Body of pancreas (tissue), 4 donors: ENCODE data around the gene HOMER2. TPM values are rescaled to one million over a fixed set of nuclear protein-coding genes. Genes with fewer than 3 reads are reported as not detected.
A peak's percentile ranks its signal among the peaks of the same experiment; 100 is the strongest.

Experiments
- ATAC-seq: fragments of 150-250 bp; one replicate; pipeline ENCODE4 v1.9.1; 2016
- DNase-seq, 4 donors: peaks; one replicate each; pipeline ENCODE4 v3.0.0-alpha.2; 2019
- H3K27ac ChIP-seq, 4 donors: fragments of 200-600 bp; sonication (generic); 1 replicate in 3 of 4; 2 replicates in 1 of 4; pipeline versions ENCODE4 v1.5.1 to v1.6.1; 2016 to 2019; ENCODE audit warnings: mild to moderate bottlenecking in 1 of 4, mixed read lengths in 1 of 4, moderate library complexity in 1 of 4
- H3K27me3 ChIP-seq, 2 donors: fragments of 200-600 bp; sonication (generic); one replicate each; pipeline ENCODE4 v1.6.0; 2016; ENCODE audit warnings: mild to moderate bottlenecking in 1 of 2
- H3K36me3 ChIP-seq, 2 donors: fragments of 200-600 bp; sonication (generic); replicated peaks in 1 of 2; 2 replicates each; pipeline ENCODE4 v1.5.1; 2016; ENCODE audit warnings: low read depth in 2 of 2; ENCODE audit not compliant: insufficient read depth in 1 of 2
- H3K4me1 ChIP-seq: fragments of 200-600 bp; sonication (generic); one replicate; pipeline ENCODE4 v1.6.0; 2016
- H3K4me3 ChIP-seq, 2 donors: fragments of 200-600 bp; sonication (generic); 1 replicate in 1 of 2; 2 replicates in 1 of 2; pipeline ENCODE4 v1.5.1; 2016 to 2019
- H3K9me3 ChIP-seq, 3 donors: fragments of 200-600 bp; sonication (generic); 1 replicate in 2 of 3; 2 replicates in 1 of 3; pipeline ENCODE4 v1.5.1; 2016
- CTCF ChIP-seq, 7 experiments: fragments of 450-650 bp in 4 of 7; fragments of 200-600 bp in 3 of 7; sonication (generic) in 3 of 7; IDR thresholded peaks; one replicate each; pipeline ENCODE4 v1.5.1; 2016 to 2019; ENCODE audit warnings: antibody characterized with exemption in 7 of 7
- POLR2A ChIP-seq, 3 donors: fragments of 450-650 bp; IDR thresholded peaks; one replicate each; pipeline ENCODE4 v1.6.1; 2016; ENCODE audit warnings: antibody characterized with exemption in 3 of 3, mild to moderate bottlenecking in 2 of 3
- WGBS, 2 donors: methylation state at CpG; one replicate each; pipeline ENCODE4 v1.1.5; 2017; 5-methylcytosine and 5-hydroxymethylcytosine counted together
- intact Hi-C: fragments of 100-400 bp; cut with DNase I; formaldehyde crosslinking; loops from one replicate; pipeline ENCODE4 v1.15.1; 2023
- total RNA-seq, 2 donors: library from RNA; depleted of rRNA; stranded (reverse); fragments of >200 nt; gene quantifications; one replicate each; pipeline ENCODE4 v1.1.0, GENCODE V29; 2016

The HOMER2 gene
- total RNA-seq, 2 donors from 2014 or later: 331 to 469 TPM

- Histone ChIP-seq H3K9me3 (no peaks in the 10 kb centered on the region), H3K27me3 (no peaks in the 10 kb centered on the region), H3K36me3 (peaks cover 14 to 50% of the 10 kb centered on the region in 2 donors), H3K4me3 (no peak overlapping the region), H3K4me1 (peaks cover 28% of the 10 kb centered on the region), H3K27ac (peak overlapping the region; percentile 33 to 60 (median 46))
- intact Hi-C loops: no loop called here
- DNase-seq (no peak), ATAC-seq (no peak)
- WGBS, 2 donors: 66 to 80% methylated on average over 4 of the region's 4 CpGs
- no peak for TF ChIP-seq POLR2A (IDR thresholded peaks at IDR 0.05)
- no peak for TF ChIP-seq CTCF (IDR thresholded peaks at IDR 0.05)
Measured at GRCh38 chr15:82833362-82833682, 119.2 kb downstream of the HOMER2 start.

- DNase-seq: no peak
- H3K27ac ChIP-seq: peak overlapping the region; percentile 33 to 60 (median 46)
- intact Hi-C loops: no loop called here
- peak in 1 of 7 experiments; percentile 6 for TF ChIP-seq CTCF (IDR thresholded peaks at IDR 0.05)
- TF ChIP-seq POLR2A (IDR thresholded peaks at IDR 0.05): no peak
- ATAC-seq: peak; percentile 15
- H3K4me1 ChIP-seq: peaks cover 33% of the 10 kb centered on the region
- no peaks in the 10 kb centered on the region for H3K9me3 ChIP-seq
- WGBS, 2 donors: 47 to 63% methylated on average over 13 of the region's 13 CpGs
- H3K36me3 ChIP-seq: peaks cover 14 to 50% of the 10 kb centered on the region in 2 donors
- H3K4me3 ChIP-seq: no peak overlapping the region
- H3K27me3 ChIP-seq: no peaks in the 10 kb centered on the region
Measured at GRCh38 chr15:82832601-82833361, 119.7 kb downstream of the HOMER2 start.

GRCh38 chr15:82831894-82832600, 120.5 kb downstream of the HOMER2 start:
- ATAC-seq: no peak
- Histone ChIP-seq H3K27ac (peak overlapping the region; percentile 33 to 60 (median 46)), H3K27me3 (no peaks in the 10 kb centered on the region), H3K9me3 (no peaks in the 10 kb centered on the region), H3K4me3 (no peak overlapping the region), H3K36me3 (peaks cover 14 to 48% of the 10 kb centered on the region in 2 donors), H3K4me1 (peaks cover 38% of the 10 kb centered on the region)
- DNase-seq: no peak
- intact Hi-C loops: no loop called here
- 82 to 88% methylated on average over 5 of the region's 5 CpGs for WGBS, 2 donors
- TF ChIP-seq CTCF (IDR thresholded peaks at IDR 0.05) (no peak), POLR2A (IDR thresholded peaks at IDR 0.05) (no peak)

GRCh38 chr15:82830427-82831173, 121.9 kb downstream of the HOMER2 start:
- ATAC-seq (no peak), DNase-seq (no peak)
- no peaks in the 10 kb centered on the region for H3K27me3 ChIP-seq
- intact Hi-C loops: no loop called here
- peaks cover 13 to 40% of the 10 kb centered on the region in 2 donors for H3K36me3 ChIP-seq
- 78 to 82% methylated on average over 18 of the region's 18 CpGs for WGBS, 2 donors
- TF ChIP-seq CTCF (IDR thresholded peaks at IDR 0.05) (no peak), POLR2A (IDR thresholded peaks at IDR 0.05) (no peak)
- H3K9me3 ChIP-seq: no peaks in the 10 kb centered on the region
- H3K27ac ChIP-seq: no peak overlapping the region
- H3K4me1 ChIP-seq: peaks cover 38% of the 10 kb centered on the region
- H3K4me3 ChIP-seq: no peak overlapping the region
